ENCODE results near the gene DNAJC10.
"Not testable (repeated sequence)": the region's sequence is repeated elsewhere in the genome, so short reads cannot be mapped to it uniquely, and the experiment has no call there.

Gene DNAJC10

DNA sequence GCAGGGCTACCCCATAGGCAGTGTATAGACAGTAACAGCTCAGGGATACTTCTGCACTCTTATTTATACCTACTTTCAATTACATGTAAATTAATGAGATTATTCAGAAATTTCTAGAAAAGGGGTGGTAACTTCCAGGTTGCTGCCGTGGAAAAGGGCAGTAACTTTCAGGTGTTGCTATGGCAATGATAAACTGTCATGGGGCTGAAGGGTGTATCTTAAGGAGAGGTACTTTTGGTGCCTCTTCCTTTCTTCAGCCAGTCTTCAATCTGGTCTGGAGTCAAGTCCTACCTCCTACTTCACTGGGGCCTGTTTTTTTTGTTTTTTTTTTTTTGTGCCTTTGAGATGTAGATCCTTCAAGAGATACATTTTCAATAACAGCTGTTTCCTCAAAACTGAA lies 35.2 kb upstream of the DNAJC10 start:
- Histone ChIP-seq H3K23ac (ENCODE audit: low read length) (no peak overlapping the region), H3K27me3 (ENCODE audit: insufficient read depth, low read length, poor library complexity) (no peaks in the 10 kb centered on the region)
- WGBS (ENCODE audit: extremely low coverage, insufficient coverage, low lambda C conversion rate), result no CpG with 5 or more reads among the region's 1 CpG

GRCh38 chr2:182682210-182682609 lies 33.8 kb upstream of the DNAJC10 start:
- Histone ChIP-seq H2BK15ac (replicated peaks; ENCODE audit: low read depth) (no peak overlapping the region), H4K8ac (ENCODE audit: low read depth, low read length) (no peak overlapping the region), H3K9ac (ENCODE audit: low read length) (no peak overlapping the region), H3K18ac (ENCODE audit: low read length) (no peak overlapping the region), H3K56ac (ENCODE audit: low read length) (no peak overlapping the region), H3K4me3 (ENCODE audit: low read length) (no peak overlapping the region), H3K23ac (ENCODE audit: low read length) (no peak overlapping the region), H2BK120ac (ENCODE audit: low read depth, low read length) (no peak overlapping the region), H3K36me3 (ENCODE audit: control insufficient read depth, insufficient read depth, low read length) (no peaks in the 10 kb centered on the region), H2BK5ac (ENCODE audit: low read length) (no peak overlapping the region), H3K79me2 (ENCODE audit: control insufficient read depth, insufficient read depth, low read length) (no peaks in the 10 kb centered on the region), H3K27me3 (ENCODE audit: insufficient read depth, low read length, poor library complexity) (no peaks in the 10 kb centered on the region), H3K4me2 (ENCODE audit: low read length) (no peak overlapping the region), H4K5ac (ENCODE audit: low read length) (no peak overlapping the region), H3K27ac (ENCODE audit: low read depth, low read length) (no peak overlapping the region), H3K4ac (ENCODE audit: low read depth, low read length) (no peak overlapping the region), H3K79me1 (ENCODE audit: low read length) (no peaks in the 10 kb centered on the region), H2AK5ac (ENCODE audit: low read length) (no peak overlapping the region), H3K4me1 (ENCODE audit: control insufficient read depth, low read depth, low read length) (no peaks in the 10 kb centered on the region)
- no CpG with 5 or more reads among the region's 1 CpG for WGBS (ENCODE audit: extremely low coverage, insufficient coverage, low lambda C conversion rate)
- no peak for DNase-seq

More for the DNA sequence above, 35.2 kb upstream of the DNAJC10 start:
- Histone ChIP-seq H3K79me1 (ENCODE audit: low read length) (no peaks in the 10 kb centered on the region), H3K4me1 (ENCODE audit: control insufficient read depth, low read depth, low read length) (no peaks in the 10 kb centered on the region), H3K27ac (ENCODE audit: low read depth, low read length) (no peak overlapping the region), H2AK5ac (ENCODE audit: low read length) (no peak overlapping the region), H3K4ac (ENCODE audit: low read depth, low read length) (no peak overlapping the region), H3K56ac (ENCODE audit: low read length) (no peak overlapping the region), H3K9ac (ENCODE audit: low read length) (no peak overlapping the region), H4K5ac (ENCODE audit: low read length) (no peak overlapping the region), H3K36me3 (ENCODE audit: control insufficient read depth, insufficient read depth, low read length) (no peaks in the 10 kb centered on the region), H2BK5ac (ENCODE audit: low read length) (no peak overlapping the region), H3K4me2 (ENCODE audit: low read length) (no peak overlapping the region), H3K18ac (ENCODE audit: low read length) (no peak overlapping the region), H3K4me3 (ENCODE audit: low read length) (no peak overlapping the region), H2BK120ac (ENCODE audit: low read depth, low read length) (no peak overlapping the region), H4K8ac (ENCODE audit: low read depth, low read length) (no peak overlapping the region), H2BK15ac (replicated peaks; ENCODE audit: low read depth) (no peak overlapping the region), H3K79me2 (ENCODE audit: control insufficient read depth, insufficient read depth, low read length) (no peaks in the 10 kb centered on the region)
- no peak for DNase-seq

GRCh38 chr2:182685559-182685958 lies 30.5 kb upstream of the DNAJC10 start:
- Histone ChIP-seq H3K27me3 (ENCODE audit: insufficient read depth, low read length, poor library complexity) (no peaks in the 10 kb centered on the region), H3K36me3 (ENCODE audit: control insufficient read depth, insufficient read depth, low read length) (no peaks in the 10 kb centered on the region), H3K4me3 (ENCODE audit: low read length) (no peak overlapping the region), H2AK5ac (ENCODE audit: low read length) (no peak overlapping the region), H2BK15ac (replicated peaks; ENCODE audit: low read depth) (no peak overlapping the region), H3K56ac (ENCODE audit: low read length) (no peak overlapping the region), H3K79me1 (ENCODE audit: low read length) (no peaks in the 10 kb centered on the region), H3K18ac (ENCODE audit: low read length) (no peak overlapping the region), H3K27ac (ENCODE audit: low read depth, low read length) (no peak overlapping the region), H3K4me1 (ENCODE audit: control insufficient read depth, low read depth, low read length) (no peaks in the 10 kb centered on the region), H2BK120ac (ENCODE audit: low read depth, low read length) (no peak overlapping the region), H2BK5ac (ENCODE audit: low read length) (no peak overlapping the region), H3K23ac (ENCODE audit: low read length) (no peak overlapping the region), H3K79me2 (ENCODE audit: control insufficient read depth, insufficient read depth, low read length) (no peaks in the 10 kb centered on the region), H4K5ac (ENCODE audit: low read length) (no peak overlapping the region), H3K4ac (ENCODE audit: low read depth, low read length) (no peak overlapping the region), H3K9ac (ENCODE audit: low read length) (no peak overlapping the region), H3K4me2 (ENCODE audit: low read length) (no peak overlapping the region), H4K8ac (ENCODE audit: low read depth, low read length) (no peak overlapping the region)
- no CpG with 5 or more reads among the region's 2 CpGs for WGBS (ENCODE audit: extremely low coverage, insufficient coverage, low lambda C conversion rate)
- no peak for DNase-seq

DNA sequence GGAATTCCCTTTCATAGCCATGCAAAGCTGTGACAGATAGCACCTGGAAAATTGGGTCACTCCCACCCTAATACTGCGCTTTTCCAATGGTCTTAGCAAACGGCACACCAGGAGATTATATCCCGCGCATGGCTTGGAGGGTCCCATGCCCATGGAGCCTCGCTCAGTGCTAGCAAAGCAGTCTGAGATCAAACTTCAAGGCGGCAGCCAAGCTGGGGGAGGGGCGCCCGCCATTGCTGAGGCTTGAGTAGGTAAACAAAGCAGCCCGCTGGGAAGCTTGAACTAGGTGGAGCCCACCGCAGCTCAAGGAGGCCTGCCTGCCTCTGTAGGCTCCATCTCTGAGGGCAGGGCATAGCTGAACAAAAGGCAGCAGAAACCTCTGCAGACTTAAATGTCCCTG lies 29.3 kb upstream of the DNAJC10 start:
- H2BK120ac ChIP-seq (ENCODE audit: low read depth, low read length); H3K4me2 ChIP-seq (ENCODE audit: low read length); H4K8ac ChIP-seq (ENCODE audit: low read depth, low read length); H3K27me3 ChIP-seq (ENCODE audit: insufficient read depth, low read length, poor library complexity); H3K9ac ChIP-seq (ENCODE audit: low read length); H3K79me1 ChIP-seq (ENCODE audit: low read length); H2AK5ac ChIP-seq (ENCODE audit: low read length); H3K23ac ChIP-seq (ENCODE audit: low read length); H3K36me3 ChIP-seq (ENCODE audit: control insufficient read depth, insufficient read depth, low read length); H3K27ac ChIP-seq (ENCODE audit: low read depth, low read length); H3K4me1 ChIP-seq (ENCODE audit: control insufficient read depth, low read depth, low read length); H3K79me2 ChIP-seq (ENCODE audit: control insufficient read depth, insufficient read depth, low read length); H3K56ac ChIP-seq (ENCODE audit: low read length); H3K18ac ChIP-seq (ENCODE audit: low read length); H3K4ac ChIP-seq (ENCODE audit: low read depth, low read length); H2BK5ac ChIP-seq (ENCODE audit: low read length); H4K5ac ChIP-seq (ENCODE audit: low read length); DNase-seq; H2BK15ac ChIP-seq (replicated peaks; ENCODE audit: low read depth); H3K4me3 ChIP-seq (ENCODE audit: low read length): not testable (repeated sequence)
- WGBS (ENCODE audit: extremely low coverage, insufficient coverage, low lambda C conversion rate), result no CpG with 5 or more reads among the region's 10 CpGs

DNA sequence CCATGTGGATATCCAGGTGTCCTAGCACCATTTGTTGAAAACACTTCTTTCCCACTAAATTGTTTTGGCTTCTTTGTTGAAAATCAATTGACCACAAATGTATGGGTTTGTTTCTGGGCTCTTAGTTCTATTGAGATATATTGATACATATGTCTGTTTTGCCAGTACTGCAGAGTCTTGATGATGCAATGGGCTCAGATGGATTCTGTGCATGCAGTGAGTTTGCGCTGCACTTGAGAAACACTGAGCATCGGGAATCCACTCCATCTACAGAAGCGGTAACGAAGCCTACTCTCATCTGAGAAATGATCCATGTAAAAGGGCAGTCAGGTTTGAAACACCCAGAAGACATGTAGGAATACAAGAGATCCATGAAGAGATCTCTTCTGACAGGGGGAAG lies 21.9 kb upstream of the DNAJC10 start:
- Histone ChIP-seq H3K4me1 (ENCODE audit: control insufficient read depth, low read depth, low read length) (no peaks in the 10 kb centered on the region), H2BK5ac (ENCODE audit: low read length) (no peak overlapping the region), H3K36me3 (ENCODE audit: control insufficient read depth, insufficient read depth, low read length) (no peaks in the 10 kb centered on the region), H3K27me3 (ENCODE audit: insufficient read depth, low read length, poor library complexity) (no peaks in the 10 kb centered on the region), H3K79me1 (ENCODE audit: low read length) (no peaks in the 10 kb centered on the region), H2BK120ac (ENCODE audit: low read depth, low read length) (no peak overlapping the region), H4K5ac (ENCODE audit: low read length) (no peak overlapping the region), H3K4me2 (ENCODE audit: low read length) (no peak overlapping the region), H4K8ac (ENCODE audit: low read depth, low read length) (no peak overlapping the region), H2AK5ac (ENCODE audit: low read length) (no peak overlapping the region), H3K4me3 (ENCODE audit: low read length) (no peak overlapping the region), H3K9ac (ENCODE audit: low read length) (no peak overlapping the region), H3K18ac (ENCODE audit: low read length) (no peak overlapping the region), H3K56ac (ENCODE audit: low read length) (no peak overlapping the region), H3K23ac (ENCODE audit: low read length) (no peak overlapping the region), H2BK15ac (replicated peaks; ENCODE audit: low read depth) (no peak overlapping the region), H3K4ac (ENCODE audit: low read depth, low read length) (no peak overlapping the region), H3K27ac (ENCODE audit: low read depth, low read length) (no peak overlapping the region), H3K79me2 (ENCODE audit: control insufficient read depth, insufficient read depth, low read length) (no peaks in the 10 kb centered on the region)
- WGBS (ENCODE audit: extremely low coverage, insufficient coverage, low lambda C conversion rate), result no CpG with 5 or more reads among the region's 4 CpGs
- DNase-seq, result no peak

DNA sequence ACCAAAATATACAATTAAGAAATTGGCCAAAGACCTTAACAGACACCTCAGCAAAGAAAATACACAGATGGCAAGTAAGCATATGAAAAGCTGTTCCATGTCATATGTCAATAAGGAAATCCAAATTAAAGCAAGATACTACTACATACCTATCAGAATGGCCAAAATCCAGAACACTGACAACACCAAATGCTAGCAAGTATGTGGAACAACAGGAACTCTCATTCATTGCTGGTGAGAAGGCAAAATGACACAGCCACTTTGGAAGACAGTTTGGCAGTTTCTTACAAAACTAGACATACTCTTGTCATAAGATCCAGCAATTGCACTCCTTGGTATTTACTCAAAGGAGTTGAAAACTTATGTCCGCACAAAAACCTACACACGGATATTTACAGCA lies 20.3 kb upstream of the DNAJC10 start:
- no peak overlapping the region for H3K4me2 ChIP-seq (ENCODE audit: low read length)
- no peak overlapping the region for H3K56ac ChIP-seq (ENCODE audit: low read length)
- H3K27ac ChIP-seq (ENCODE audit: low read depth, low read length), result no peak overlapping the region
- no peak overlapping the region for H2BK5ac ChIP-seq (ENCODE audit: low read length)
- H2BK120ac ChIP-seq (ENCODE audit: low read depth, low read length), result no peak overlapping the region
- H3K4me1 ChIP-seq (ENCODE audit: control insufficient read depth, low read depth, low read length), result no peaks in the 10 kb centered on the region
- H3K4me3 ChIP-seq (ENCODE audit: low read length), result no peak overlapping the region
- no peak overlapping the region for H3K9ac ChIP-seq (ENCODE audit: low read length)
- no peaks in the 10 kb centered on the region for H3K27me3 ChIP-seq (ENCODE audit: insufficient read depth, low read length, poor library complexity)
- no CpG with 5 or more reads among the region's 2 CpGs for WGBS (ENCODE audit: extremely low coverage, insufficient coverage, low lambda C conversion rate)
- H3K36me3 ChIP-seq (ENCODE audit: control insufficient read depth, insufficient read depth, low read length), result no peaks in the 10 kb centered on the region
- no peak overlapping the region for H3K4ac ChIP-seq (ENCODE audit: low read depth, low read length)
- no peak overlapping the region for H2AK5ac ChIP-seq (ENCODE audit: low read length)
- no peak overlapping the region for H4K5ac ChIP-seq (ENCODE audit: low read length)
- no peaks in the 10 kb centered on the region for H3K79me2 ChIP-seq (ENCODE audit: control insufficient read depth, insufficient read depth, low read length)
- H2BK15ac ChIP-seq (replicated peaks; ENCODE audit: low read depth), result no peak overlapping the region
- DNase-seq, result no peak
- no peak overlapping the region for H3K18ac ChIP-seq (ENCODE audit: low read length)
- no peaks in the 10 kb centered on the region for H3K79me1 ChIP-seq (ENCODE audit: low read length)
- no peak overlapping the region for H3K23ac ChIP-seq (ENCODE audit: low read length)
- H4K8ac ChIP-seq (ENCODE audit: low read depth, low read length), result no peak overlapping the region
